Adrenal gland (tissue), 12 donors: ENCODE data around the gene SAMD4A. TPM values are rescaled to one million over a fixed set of nuclear protein-coding genes. Genes with fewer than 3 reads are reported as not detected.

ENCODE experiments used
- DNase-seq, 7 donors: peaks; one replicate each; pipeline ENCODE4 v3.0.0-alpha.2; 2019 to 2020
- H3K27ac ChIP-seq, 5 donors: fragments of 200-600 bp; sonication (generic) in 4 of 5; 1 replicate in 3 of 5; 2 replicates in 2 of 5; pipeline versions ENCODE4 v1.5.1 to v1.8.0; 2016 to 2020; ENCODE audit warnings: mild to moderate bottlenecking in 1 of 5
- H3K27me3 ChIP-seq: fragments of 200-600 bp; 2 replicates; pipeline ENCODE4 v1.8.0; 2021
- H3K36me3 ChIP-seq, 2 donors: fragments of 200-600 bp; replicated peaks in 1 of 2; 1 replicate in 1 of 2; 2 replicates in 1 of 2; pipeline versions ENCODE4 v1.5.1 to v1.8.0; 2018 to 2022
- H3K4me1 ChIP-seq, 2 donors: fragments of 200-600 bp; replicated peaks in 1 of 2; 1 replicate in 1 of 2; 2 replicates in 1 of 2; pipeline versions ENCODE4 v1.5.1 to v1.8.0; 2018 to 2021
- H3K4me3 ChIP-seq, 4 donors: fragments of 200-600 bp; sonication (generic) in 3 of 4; one replicate each; pipeline ENCODE4 v1.5.1; 2016 to 2018
- H3K9me3 ChIP-seq, 3 donors: fragments of 200-600 bp; sonication (generic) in 1 of 3; replicated peaks in 1 of 3; 1 replicate in 2 of 3; 2 replicates in 1 of 3; pipeline versions ENCODE4 v1.5.1 to v1.8.0; 2016 to 2021
- CTCF ChIP-seq, 6 experiments: fragments of 450-650 bp in 4 of 6; fragments of 200-600 bp in 2 of 6; sonication (generic) in 1 of 6; IDR thresholded peaks; 1 replicate in 5 of 6; 2 replicates in 1 of 6; pipeline versions ENCODE4 v1.5.1 to v1.8.0; 2016 to 2021; ENCODE audit warnings: antibody characterized with exemption in 6 of 6, mild to moderate bottlenecking in 2 of 6, moderate library complexity in 1 of 6
- POLR2A ChIP-seq, 2 donors: fragments of 450-650 bp; IDR thresholded peaks; one replicate each; pipeline ENCODE4 v1.6.1; 2017; ENCODE audit warnings: antibody characterized with exemption in 2 of 2, mild to moderate bottlenecking in 2 of 2, moderate library complexity in 1 of 2
- WGBS, 4 donors: extraction: QIAGEN DNeasy Blood & Tissue Kit in 2 of 4; methylation state at CpG; one replicate each; pipeline versions ENCODE4 v1.1.5 to v1.1.7; 2013 to 2017; 5-methylcytosine and 5-hydroxymethylcytosine counted together
- intact Hi-C, 2 donors: fragments of 100-400 bp; cut with DNase I; formaldehyde crosslinking; loops; one replicate each; pipeline versions ENCODE4 v1.14.1 to v1.15.0; 2022 to 2023
- polyA plus RNA-seq, 3 donors: library from polyadenylated mRNA; stranded (reverse); fragments of 200-250 nt in 2 of 3; fragments of 350-450 nt in 1 of 3; fragmentation: Illumina TruSeq in 1 of 3; extraction: RNeasy Lipid Tissue Mini Kit (QIAGEN cat#74804) in 1 of 3; gene quantifications; one replicate each; pipeline ENCODE4 v1.2.3, GENCODE V29; 2013 to 2014
- total RNA-seq, 9 donors: library from RNA; depleted of rRNA in 4 of 9; stranded (reverse); fragments of >200 nt in 4 of 9; fragments of 120-200 nt in 1 of 9; fragmentation: NEBNext Ultra II Directional in 1 of 9; extraction: Animal tissue kit (Norgen Biotek cat#: 25700) in 1 of 9; gene quantifications; one replicate each; pipeline versions ENCODE4 v1.1.0 to v1.2.4, GENCODE V29; 2013 to 2023
- donor health status: healthy with polysubstance abuse.
- donor health status: Bipolar disorder and iron deficiency.
- donor health status: DM: yes; HTN: yes; CAD: no.
- donor health status: DM: no; HTN: no; CAD: no.
- donor health status: DM: no; HTN: no; CAD: no.
- donor health status: DM: yes; HTN: yes; CAD: no.

Gene SAMD4A
- total and polyA plus RNA-seq, 12 donors, result 2.2 to 13.2 (median 8.3) TPM

GRCh38 chr14:54754116-54754622 lies 187.2 kb downstream of the SAMD4A start:
- no peak for TF ChIP-seq POLR2A (IDR thresholded peaks at IDR 0.05)
- no peak for TF ChIP-seq CTCF (IDR thresholded peaks at IDR 0.05)
- 79 to 89% (median 84%) methylated on average over 6 of the region's 6 CpGs for WGBS, 4 donors
- Histone ChIP-seq H3K4me3 (no peak overlapping the region), H3K27ac (no peak overlapping the region), H3K36me3 (no peaks in the 10 kb centered on the region), H3K27me3 (no peaks in the 10 kb centered on the region), H3K4me1 (no peaks in the 10 kb centered on the region), H3K9me3 (no peaks in the 10 kb centered on the region)
- no peak for DNase-seq
- intact Hi-C loops, result no loop called here

- no peak for TF ChIP-seq POLR2A (IDR thresholded peaks at IDR 0.05)
- TF ChIP-seq CTCF (IDR thresholded peaks at IDR 0.05), result no peak
- H3K36me3 ChIP-seq, result no peaks in the 10 kb centered on the region
Measured at GRCh38 chr14:54754623-54755386, 187.9 kb downstream of the SAMD4A start.

GRCh38 chr14:54756656-54757392 lies 189.9 kb downstream of the SAMD4A start:
- Histone ChIP-seq H3K9me3 (no peaks in the 10 kb centered on the region), H3K36me3 (no peaks in the 10 kb centered on the region), H3K4me1 (no peaks in the 10 kb centered on the region), H3K27me3 (no peaks in the 10 kb centered on the region), H3K4me3 (no peak overlapping the region), H3K27ac (no peak overlapping the region)
- intact Hi-C loops, result no loop called here
- TF ChIP-seq POLR2A (IDR thresholded peaks at IDR 0.05), result no peak
- TF ChIP-seq CTCF (IDR thresholded peaks at IDR 0.05), result no peak
- 69 to 83% (median 70%) methylated on average over 3 of the region's 3 CpGs for WGBS, 4 donors
- no peak for DNase-seq

More at GRCh38 chr14:54754623-54755386, 187.9 kb downstream of the SAMD4A start:
- no peak for DNase-seq
- H3K27me3 ChIP-seq, result no peaks in the 10 kb centered on the region
- no peaks in the 10 kb centered on the region for H3K9me3 ChIP-seq
- 84 to 88% (median 86%) methylated on average over 11 of the region's 11 CpGs for WGBS, 4 donors
- intact Hi-C loops, result no loop called here
- no peak overlapping the region for H3K4me3 ChIP-seq
- no peak overlapping the region for H3K27ac ChIP-seq
- H3K4me1 ChIP-seq, result no peaks in the 10 kb centered on the region

GRCh38 chr14:54758041-54758440 lies 191.1 kb downstream of the SAMD4A start:
- DNase-seq, result no peak
- no peaks in the 10 kb centered on the region for H3K36me3 ChIP-seq
- no peaks in the 10 kb centered on the region for H3K4me1 ChIP-seq
- H3K27me3 ChIP-seq, result no peaks in the 10 kb centered on the region
- no peak overlapping the region for H3K4me3 ChIP-seq
- 87 to 92% (median 90%) methylated on average over 9 of the region's 9 CpGs for WGBS, 4 donors
- intact Hi-C loops, result no loop called here
- no peak for TF ChIP-seq CTCF (IDR thresholded peaks at IDR 0.05)
- no peak for TF ChIP-seq POLR2A (IDR thresholded peaks at IDR 0.05)
- H3K27ac ChIP-seq, result no peak overlapping the region
- no peaks in the 10 kb centered on the region for H3K9me3 ChIP-seq
